Ectodermal cell (in vitro differentiated cells): Measurements from ENCODE around the gene AFDN.

Source experiments
- H3K27ac ChIP-seq: 2 replicates; pipeline ENCODE4 v1.7.0; 2013; ENCODE audit warnings: mild to moderate bottlenecking, low read depth, low read length; ENCODE audit not compliant: insufficient read depth, poor library complexity, severe bottlenecking
- H3K27me3 ChIP-seq: 2 replicates; pipeline ENCODE4 v1.7.0; 2013; ENCODE audit warnings: mild to moderate bottlenecking, low read length; ENCODE audit not compliant: insufficient read depth, control insufficient read depth, poor library complexity, severe bottlenecking
- H3K36me3 ChIP-seq: one replicate; pipeline ENCODE4 v1.7.0; 2013; ENCODE audit warnings: low read length; ENCODE audit not compliant: control insufficient read depth, insufficient read depth
- H3K4me1 ChIP-seq: one replicate; pipeline ENCODE4 v1.7.0; 2013; ENCODE audit warnings: low read length; ENCODE audit not compliant: control insufficient read depth, insufficient read depth
- H3K4me3 ChIP-seq: 2 replicates; pipeline ENCODE4 v1.7.0; 2013; ENCODE audit warnings: low read depth, low read length, control low read depth; ENCODE audit not compliant: insufficient read depth
- H3K9me3 ChIP-seq: 2 replicates; pipeline ENCODE4 v1.7.0; 2013; ENCODE audit warnings: mild to moderate bottlenecking, low read length, moderate library complexity; ENCODE audit not compliant: control insufficient read depth
- WGBS, 2 experiments: methylation state at CpG; one replicate each; pipeline ENCODE4 v1.1.7; 2013; ENCODE audit warnings: missing lambda C conversion rate in 2 of 2; 5-methylcytosine and 5-hydroxymethylcytosine counted together

The AFDN gene

DNA sequence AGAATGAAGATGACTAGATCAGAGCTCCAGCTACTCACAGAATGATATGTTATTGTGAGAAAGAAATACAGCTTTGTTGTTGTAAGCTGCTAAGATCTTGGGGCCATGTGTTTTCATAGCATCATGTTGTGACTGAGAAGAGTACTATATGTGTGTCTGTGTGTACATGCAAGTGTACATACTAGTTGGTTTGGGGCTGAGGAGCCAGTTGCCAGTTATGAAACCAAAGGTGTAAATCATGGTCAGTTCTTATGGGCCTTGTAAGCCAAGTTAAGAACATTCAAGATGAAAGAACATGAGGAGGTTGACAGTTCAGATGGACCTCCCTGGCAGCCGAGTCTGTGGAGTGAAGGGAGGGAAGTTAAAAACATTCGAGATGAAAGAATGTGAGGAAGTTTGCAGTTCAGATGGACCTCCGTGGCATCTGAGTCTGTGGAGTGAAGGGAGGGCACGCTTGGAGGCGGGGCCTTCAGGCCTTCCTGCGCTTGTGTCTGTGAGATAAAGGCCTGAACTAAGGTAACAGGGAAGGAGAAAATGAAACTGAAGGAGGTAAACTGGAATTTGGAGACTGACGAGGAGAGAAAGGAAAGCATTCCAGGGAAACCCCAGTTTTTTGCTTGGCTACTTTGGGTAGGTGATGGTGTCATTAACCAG, 13.9 kb downstream of the AFDN start:
- H3K4me3 ChIP-seq: no peak overlapping the region
- 79% methylated on average over 7 of the region's 7 CpGs for WGBS, 2 experiments
- H3K27me3 ChIP-seq: no peaks in the 10 kb centered on the region
- H3K27ac ChIP-seq: peak overlapping the region; percentile 58
- H3K4me1 ChIP-seq: peaks cover 31% of the 10 kb centered on the region
- H3K36me3 ChIP-seq: no peaks in the 10 kb centered on the region
- no peaks in the 10 kb centered on the region for H3K9me3 ChIP-seq

DNA sequence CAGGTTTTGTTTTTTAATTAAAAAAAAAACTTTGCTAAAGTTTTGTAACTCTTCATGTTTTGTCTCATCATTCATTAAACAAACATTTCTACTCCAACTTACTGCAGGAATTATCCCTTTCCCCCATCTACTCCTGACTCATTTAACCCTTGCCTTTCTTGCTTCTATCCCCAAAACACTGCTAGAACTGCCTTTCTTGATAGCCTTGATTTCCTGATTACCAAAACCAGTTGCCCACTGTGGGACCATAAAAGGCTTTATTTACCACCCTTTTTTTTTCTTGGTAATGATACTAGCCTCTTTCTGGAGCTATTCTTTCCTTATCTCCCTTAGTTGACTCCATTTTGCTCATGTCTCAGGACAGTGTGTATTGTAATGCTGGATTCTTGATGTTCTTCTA, 15.3 kb downstream of the AFDN start:
- peaks cover 31% of the 10 kb centered on the region for H3K4me1 ChIP-seq

DNA sequence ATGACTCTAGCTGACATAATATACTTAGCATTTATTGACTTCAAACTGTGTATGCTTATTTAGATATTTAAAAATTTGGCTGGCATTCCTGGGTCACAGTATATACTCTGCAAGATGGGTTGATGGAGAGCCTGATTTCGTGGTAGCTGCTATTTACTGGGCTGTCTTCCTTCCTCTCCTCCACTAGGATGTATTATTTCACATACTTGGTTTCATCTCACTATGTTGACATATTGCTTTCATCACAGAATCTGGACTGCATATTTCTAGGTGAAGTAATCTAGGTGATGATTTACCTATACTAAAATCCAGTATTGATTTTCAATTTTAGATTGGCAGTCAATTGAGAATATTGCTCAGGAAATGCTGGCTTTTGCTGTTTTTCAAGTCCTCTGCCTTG, 15.7 kb downstream of the AFDN start:
- Histone ChIP-seq H3K9me3 (no peaks in the 10 kb centered on the region), H3K36me3 (no peaks in the 10 kb centered on the region), H3K27ac (no peak overlapping the region), H3K27me3 (no peaks in the 10 kb centered on the region), H3K4me3 (no peak overlapping the region), H3K4me1 (peaks cover 36% of the 10 kb centered on the region)
- WGBS, 2 experiments: 64 to 80% methylated on average over 1 of the region's 1 CpG

More for the DNA sequence above, 15.3 kb downstream of the AFDN start:
- Histone ChIP-seq H3K36me3 (no peaks in the 10 kb centered on the region), H3K27ac (no peak overlapping the region), H3K27me3 (no peaks in the 10 kb centered on the region), H3K9me3 (no peaks in the 10 kb centered on the region), H3K4me3 (no peak overlapping the region)

DNA sequence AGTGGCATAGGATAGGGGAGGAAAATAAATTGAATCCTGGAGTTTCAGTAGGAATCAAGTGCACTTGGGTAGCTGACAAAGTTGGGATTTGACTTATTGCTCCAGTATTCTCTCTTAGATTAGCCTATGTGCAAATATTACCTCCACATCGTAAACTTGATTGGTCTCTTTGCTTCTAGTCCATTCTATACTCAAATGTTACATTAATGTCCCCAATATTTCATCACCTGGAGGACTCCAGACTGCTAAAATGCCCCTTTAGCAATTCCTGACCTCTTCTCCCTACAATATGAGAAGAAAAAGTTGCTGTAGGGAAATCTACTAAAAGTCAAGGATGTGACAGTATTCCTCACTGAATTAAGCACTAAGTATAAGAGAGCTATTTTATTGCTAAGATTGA, 16.3 kb downstream of the AFDN start:
- Histone ChIP-seq H3K4me3 (no peak overlapping the region), H3K36me3 (no peaks in the 10 kb centered on the region), H3K27me3 (no peaks in the 10 kb centered on the region), H3K4me1 (peaks cover 41% of the 10 kb centered on the region), H3K9me3 (no peaks in the 10 kb centered on the region), H3K27ac (no peak overlapping the region)
- 91% methylated on average over 1 of the region's 1 CpG for WGBS, 2 experiments

DNA sequence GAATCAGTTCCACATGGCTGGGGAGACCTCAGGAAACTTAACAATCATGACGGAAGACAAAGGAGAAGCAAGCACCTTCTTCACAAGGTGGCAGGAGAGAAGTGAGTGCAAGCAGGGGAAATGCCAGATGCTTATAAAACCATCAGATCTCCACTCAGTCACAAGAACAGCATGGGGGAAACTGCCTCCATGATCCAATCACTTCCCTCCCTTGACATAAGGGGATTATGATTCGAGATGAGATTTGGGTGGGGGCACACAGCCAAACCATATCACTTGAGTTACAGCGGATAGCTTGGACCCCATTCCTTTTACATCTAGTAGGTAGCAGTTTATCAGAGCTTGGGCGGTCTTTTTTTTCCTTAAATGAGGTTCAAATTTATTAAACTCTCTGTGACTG, 19.1 kb downstream of the AFDN start:
- WGBS, 2 experiments: 75 to 85% methylated on average over 4 of the region's 4 CpGs
- Histone ChIP-seq H3K27me3 (no peaks in the 10 kb centered on the region), H3K4me1 (peaks cover 29% of the 10 kb centered on the region)

DNA sequence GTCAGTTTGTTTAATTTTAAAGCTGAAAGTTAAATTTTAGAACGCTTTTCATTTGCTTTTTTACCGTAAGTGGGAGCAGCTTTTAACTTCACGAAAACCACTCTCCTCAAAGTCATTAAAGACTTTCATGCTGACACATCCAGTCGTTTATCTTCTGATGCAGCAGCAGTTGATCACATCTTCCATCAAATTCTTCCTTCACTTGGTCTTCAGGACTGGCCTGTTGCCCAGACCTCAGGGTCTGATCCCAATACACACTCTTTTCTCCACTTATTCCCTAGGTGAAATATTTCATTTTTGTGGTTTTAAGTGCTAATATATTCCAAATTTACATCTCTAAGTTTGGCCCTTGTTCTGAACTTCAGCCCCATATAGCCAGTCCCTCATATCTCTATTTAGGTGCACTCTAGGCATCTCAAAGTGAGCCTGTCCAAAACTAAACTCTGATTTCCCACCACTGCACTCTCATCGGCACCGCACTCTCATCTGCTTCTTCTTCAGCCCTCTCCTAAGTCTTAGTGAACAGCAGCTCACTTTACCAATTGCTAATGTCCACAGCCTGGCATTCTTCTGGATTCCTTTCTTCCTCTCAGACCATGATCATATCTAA, 20.4 kb downstream of the AFDN start:
- no peaks in the 10 kb centered on the region for H3K36me3 ChIP-seq
- WGBS, 2 experiments: 80 to 81% methylated on average over 6 of the region's 6 CpGs
- H3K4me1 ChIP-seq: peaks cover 24% of the 10 kb centered on the region
- no peaks in the 10 kb centered on the region for H3K9me3 ChIP-seq
- H3K27ac ChIP-seq: no peak overlapping the region
- no peaks in the 10 kb centered on the region for H3K27me3 ChIP-seq
- H3K4me3 ChIP-seq: no peak overlapping the region

More for the DNA sequence above, 19.1 kb downstream of the AFDN start:
- H3K9me3 ChIP-seq: no peaks in the 10 kb centered on the region
- no peaks in the 10 kb centered on the region for H3K36me3 ChIP-seq
- H3K27ac ChIP-seq: no peak overlapping the region
- H3K4me3 ChIP-seq: no peak overlapping the region

DNA sequence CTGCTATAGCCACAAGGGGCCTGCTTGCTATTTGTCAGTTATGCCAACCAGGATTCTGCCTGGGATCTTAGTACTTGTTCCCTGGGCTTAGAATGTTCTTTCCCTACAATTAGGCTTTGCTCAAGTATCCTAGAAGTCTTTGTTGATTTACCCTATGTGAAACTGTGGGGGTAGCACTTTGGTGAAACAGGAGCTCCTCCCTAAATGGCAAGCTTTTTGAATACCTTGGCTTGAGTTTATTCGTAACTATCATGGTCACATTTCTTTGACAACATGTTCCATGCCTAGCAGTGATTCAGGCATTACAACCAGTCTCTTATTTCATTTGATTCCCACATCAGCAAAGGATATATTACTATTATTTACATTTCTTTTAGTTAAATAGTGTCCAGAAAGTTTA, 21.2 kb downstream of the AFDN start:
- H3K36me3 ChIP-seq: no peaks in the 10 kb centered on the region

DNA sequence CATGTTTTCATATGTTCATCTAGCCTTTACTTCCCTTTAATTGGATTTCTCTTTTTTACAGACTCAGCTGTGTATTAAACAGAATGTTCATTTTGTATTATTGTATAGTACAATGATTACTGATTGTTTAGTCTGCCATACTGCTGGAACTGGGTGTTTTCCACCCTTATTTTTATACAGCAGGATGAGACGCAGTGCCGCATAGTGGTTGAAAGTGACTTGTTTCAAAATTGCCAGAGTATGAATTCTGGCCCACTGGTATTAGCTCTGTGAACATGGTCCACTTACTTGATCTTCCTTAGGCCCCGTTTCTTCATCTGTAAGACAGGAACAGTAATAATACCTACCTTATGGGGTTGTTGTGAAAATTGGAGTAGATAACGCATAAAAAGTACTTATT, 22.1 kb downstream of the AFDN start:
- no peaks in the 10 kb centered on the region for H3K27me3 ChIP-seq
- H3K36me3 ChIP-seq: no peaks in the 10 kb centered on the region
- H3K9me3 ChIP-seq: no peaks in the 10 kb centered on the region
- H3K27ac ChIP-seq: no peak overlapping the region
- H3K4me3 ChIP-seq: no peak overlapping the region
- H3K4me1 ChIP-seq: peaks cover 24% of the 10 kb centered on the region
- WGBS, 2 experiments: 87 to 95% methylated on average over 3 to 4 of the region's 4 CpGs

More for the DNA sequence above, 21.2 kb downstream of the AFDN start:
- H3K27ac ChIP-seq: no peak overlapping the region
- no peak overlapping the region for H3K4me3 ChIP-seq
- WGBS, 2 experiments: 83 to 94% methylated on average over 1 of the region's 1 CpG
- no peaks in the 10 kb centered on the region for H3K9me3 ChIP-seq
- peaks cover 24% of the 10 kb centered on the region for H3K4me1 ChIP-seq
- H3K27me3 ChIP-seq: no peaks in the 10 kb centered on the region

DNA sequence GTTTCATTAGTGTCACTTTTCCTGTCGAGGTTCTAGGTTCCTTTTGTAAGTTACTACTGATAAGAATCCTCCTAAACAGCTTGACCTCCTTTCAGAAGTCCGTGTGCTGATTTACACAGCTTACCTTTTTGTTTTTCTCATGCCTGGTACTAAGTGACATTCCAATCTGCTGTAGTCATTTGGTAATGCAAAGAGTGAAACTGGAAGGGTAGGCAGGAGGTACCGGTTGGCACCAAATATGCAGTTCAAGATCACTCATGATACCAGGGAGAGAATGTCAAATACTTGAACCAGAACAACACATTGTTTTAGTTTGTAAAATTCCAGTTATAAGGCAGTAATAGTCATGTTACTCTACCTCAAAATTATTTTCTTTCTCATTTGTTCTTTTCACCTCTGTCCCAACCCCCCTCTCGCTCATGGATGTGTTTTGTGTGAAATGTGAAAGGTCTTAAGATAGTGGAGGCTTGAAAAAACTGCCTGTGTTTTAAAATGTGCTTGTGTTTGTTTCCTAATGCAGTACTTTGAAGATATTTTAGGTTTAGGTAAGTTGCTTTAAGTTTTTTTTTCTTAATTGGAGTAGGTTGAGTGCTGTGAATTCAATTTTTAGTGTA, 23.2 kb downstream of the AFDN start:
- no peaks in the 10 kb centered on the region for H3K36me3 ChIP-seq
- no peak overlapping the region for H3K4me3 ChIP-seq
- H3K9me3 ChIP-seq: no peaks in the 10 kb centered on the region
- 13 to 24% methylated on average over 4 of the region's 4 CpGs for WGBS, 2 experiments
- no peaks in the 10 kb centered on the region for H3K27me3 ChIP-seq
- peak overlapping the region; percentile 51 for H3K27ac ChIP-seq
- peaks cover 24% of the 10 kb centered on the region for H3K4me1 ChIP-seq

DNA sequence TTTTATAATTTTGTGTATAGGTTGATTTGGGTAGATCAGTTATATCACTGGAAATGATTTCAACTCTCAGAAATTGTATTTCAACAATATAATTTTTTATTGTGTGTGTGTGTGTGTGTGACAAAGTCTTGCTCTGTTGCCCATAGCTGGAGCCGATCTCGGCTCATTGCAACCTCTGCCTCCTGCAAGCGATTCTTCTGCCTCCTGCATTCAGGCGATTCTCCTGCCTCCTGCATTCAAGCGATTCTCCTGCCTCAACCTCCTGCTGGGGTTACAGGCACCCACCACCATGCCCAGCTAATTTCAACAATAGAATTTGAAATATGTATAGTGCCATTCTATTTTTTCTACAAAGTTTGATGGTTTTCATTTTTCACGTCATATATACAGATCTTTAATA, 24.1 kb downstream of the AFDN start:
- Histone ChIP-seq H3K9me3 (no peaks in the 10 kb centered on the region), H3K27me3 (no peaks in the 10 kb centered on the region), H3K4me1 (peaks cover 24% of the 10 kb centered on the region), H3K27ac (no peak overlapping the region), H3K36me3 (no peaks in the 10 kb centered on the region), H3K4me3 (no peak overlapping the region)
- WGBS, 2 experiments: 1 to 7% methylated on average over 5 of the region's 6 CpGs
